Esophagus mucosa (tissue), 1 donor: ENCODE measurements around the gene GHRL. TPM values are rescaled to one million over a fixed set of nuclear protein-coding genes. Genes with fewer than 3 reads are reported as not detected.

ENCODE experiments used
- ATAC-seq: fragments of 200-7000 bp; cut with Tn5 transposase; one replicate; pipeline ENCODE4 v1.9.1; 2020
- total RNA-seq: library from RNA; stranded (reverse); gene quantifications from one replicate; pipeline ENCODE4 v1.2.4, GENCODE V29; 2023
- donor health status: DM: yes; HTN: yes; CAD: no.

GHRL gene
- 0.76 TPM for total RNA-seq

- no peak for ATAC-seq
Observed at GRCh38 chr3:10292505-10293419, at the start of gene GHRL. TSS of gene GHRL (minus strand) at chr3:10292947. CDS start at chr3:10290180, 2,767 bp downstream.

GRCh38 chr3:10341901-10342398 is 49.2 kb upstream of the GHRL start:
- no peak for ATAC-seq

- no peak for ATAC-seq
Observed at GRCh38 chr3:10340476-10340875, 47.7 kb upstream of the GHRL start.

GRCh38 chr3:10340046-10340445 is 47.3 kb upstream of the GHRL start:
- no peak for ATAC-seq

- no peak for ATAC-seq
Observed at GRCh38 chr3:10339376-10339955, 46.7 kb upstream of the GHRL start.

GRCh38 chr3:10338591-10339353 is 46.0 kb upstream of the GHRL start:
- no peak for ATAC-seq

- no peak for ATAC-seq
Observed at GRCh38 chr3:10338164-10338470, 45.4 kb upstream of the GHRL start.

GRCh38 chr3:10337323-10338163 is 44.8 kb upstream of the GHRL start:
- ATAC-seq: no peak

GRCh38 chr3:10336761-10337160 is 44.0 kb upstream of the GHRL start:
- no peak for ATAC-seq

- ATAC-seq: no peak
Observed at GRCh38 chr3:10335871-10336622, 43.3 kb upstream of the GHRL start.

GRCh38 chr3:10335190-10335738 is 42.5 kb upstream of the GHRL start:
- ATAC-seq: no peak

GRCh38 chr3:10334459-10334858 is 41.7 kb upstream of the GHRL start:
- ATAC-seq: no peak

- no peak for ATAC-seq
Observed at GRCh38 chr3:10334042-10334441, 41.3 kb upstream of the GHRL start.

GRCh38 chr3:10333349-10333650 is 40.6 kb upstream of the GHRL start:
- no peak for ATAC-seq

- no peak for ATAC-seq
Observed at GRCh38 chr3:10332481-10333348, 40.0 kb upstream of the GHRL start.

- no peak for ATAC-seq
Observed at GRCh38 chr3:10331320-10331719, 38.6 kb upstream of the GHRL start.

GRCh38 chr3:10330319-10330718 is 37.6 kb upstream of the GHRL start:
- no peak for ATAC-seq

- no peak for ATAC-seq
Observed at GRCh38 chr3:10329495-10330015, 36.8 kb upstream of the GHRL start.

- no peak for ATAC-seq
Observed at GRCh38 chr3:10328460-10329071, 35.8 kb upstream of the GHRL start.

GRCh38 chr3:10327592-10327991 is 34.8 kb upstream of the GHRL start:
- no peak for ATAC-seq
